ENCODE measurements around the gene BRMS1.
"Not testable (repeated sequence)": the region's sequence is repeated elsewhere in the genome, so short reads cannot be mapped to it uniquely, and the experiment has no call there.

The BRMS1 gene

DNA sequence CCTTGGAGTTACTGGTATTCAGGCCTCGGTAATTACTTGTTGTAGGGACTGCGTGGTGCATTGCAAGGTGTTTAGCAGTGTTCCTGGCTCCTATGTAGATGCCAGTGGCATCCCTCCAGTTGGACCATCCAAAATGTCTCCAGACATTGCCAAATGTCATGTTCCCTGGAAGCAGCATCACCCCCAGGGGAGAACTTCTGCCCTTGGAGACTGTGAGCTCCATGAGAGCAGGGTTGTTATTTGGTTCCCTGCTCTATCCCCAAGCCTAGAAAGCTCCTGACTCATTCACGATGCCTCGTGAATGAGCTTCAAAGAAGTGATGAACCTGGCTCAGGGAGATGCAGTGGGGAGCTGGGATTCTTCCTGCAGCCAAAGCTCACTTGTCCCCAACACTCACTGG is 23.3 kb downstream of the BRMS1 start:
- no peak for DNase-seq

DNA sequence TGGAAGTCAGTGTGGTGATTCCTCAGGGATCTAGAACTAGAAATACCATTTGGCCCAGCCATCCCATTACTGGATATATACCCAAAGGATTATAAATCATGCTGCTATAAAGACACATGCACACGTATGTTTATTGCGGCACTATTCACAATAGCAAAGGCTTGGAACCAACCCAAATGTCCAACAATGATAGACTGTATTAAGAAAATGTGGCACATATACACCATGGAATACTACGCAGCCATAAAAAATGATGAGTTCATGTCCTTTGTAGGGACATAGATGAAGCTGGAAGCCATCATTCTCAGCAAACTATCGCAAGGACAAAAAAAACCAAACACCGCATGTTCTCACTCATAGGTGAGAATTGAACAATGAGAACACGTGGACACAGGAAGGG is 24.2 kb downstream of the BRMS1 start:
- not testable (repeated sequence) for DNase-seq

DNA sequence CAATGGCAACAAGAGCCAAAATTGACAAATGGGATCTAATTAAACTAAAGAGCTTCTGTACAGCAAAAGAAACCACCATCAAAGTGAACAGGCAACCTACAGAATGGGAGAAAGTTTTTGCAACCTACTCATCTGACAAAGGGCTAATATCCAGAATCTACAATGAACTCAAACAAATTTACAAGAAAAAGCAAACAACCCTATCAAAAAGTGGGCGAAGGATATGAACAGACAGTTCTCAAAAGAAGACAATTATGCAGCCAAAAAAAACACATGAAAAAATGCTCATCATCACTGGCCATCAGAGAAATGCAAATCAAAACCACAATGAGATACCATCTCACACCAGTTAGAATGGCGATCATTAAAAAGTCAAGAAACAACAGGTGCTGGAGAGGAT is 24.6 kb downstream of the BRMS1 start:
- not testable (repeated sequence) for DNase-seq

DNA sequence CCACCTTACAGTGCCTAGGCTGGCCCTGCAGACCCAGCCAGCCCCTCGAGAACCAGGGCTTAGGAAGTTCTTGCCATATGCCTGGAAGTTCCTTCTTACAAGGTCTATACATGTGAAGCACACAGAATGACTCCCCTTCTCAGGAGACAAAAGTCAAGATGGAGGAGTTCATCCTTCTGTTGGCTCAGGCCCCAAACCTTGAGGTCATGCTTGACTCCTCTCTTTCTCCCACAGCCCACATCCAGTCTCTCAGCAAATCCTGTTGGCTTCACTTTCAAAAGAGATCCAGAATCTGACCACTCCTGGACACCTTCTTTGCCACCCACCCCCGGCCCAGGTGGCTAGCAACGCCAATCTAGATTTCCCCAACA is 26.3 kb downstream of the BRMS1 start:
- no peak for DNase-seq

DNA sequence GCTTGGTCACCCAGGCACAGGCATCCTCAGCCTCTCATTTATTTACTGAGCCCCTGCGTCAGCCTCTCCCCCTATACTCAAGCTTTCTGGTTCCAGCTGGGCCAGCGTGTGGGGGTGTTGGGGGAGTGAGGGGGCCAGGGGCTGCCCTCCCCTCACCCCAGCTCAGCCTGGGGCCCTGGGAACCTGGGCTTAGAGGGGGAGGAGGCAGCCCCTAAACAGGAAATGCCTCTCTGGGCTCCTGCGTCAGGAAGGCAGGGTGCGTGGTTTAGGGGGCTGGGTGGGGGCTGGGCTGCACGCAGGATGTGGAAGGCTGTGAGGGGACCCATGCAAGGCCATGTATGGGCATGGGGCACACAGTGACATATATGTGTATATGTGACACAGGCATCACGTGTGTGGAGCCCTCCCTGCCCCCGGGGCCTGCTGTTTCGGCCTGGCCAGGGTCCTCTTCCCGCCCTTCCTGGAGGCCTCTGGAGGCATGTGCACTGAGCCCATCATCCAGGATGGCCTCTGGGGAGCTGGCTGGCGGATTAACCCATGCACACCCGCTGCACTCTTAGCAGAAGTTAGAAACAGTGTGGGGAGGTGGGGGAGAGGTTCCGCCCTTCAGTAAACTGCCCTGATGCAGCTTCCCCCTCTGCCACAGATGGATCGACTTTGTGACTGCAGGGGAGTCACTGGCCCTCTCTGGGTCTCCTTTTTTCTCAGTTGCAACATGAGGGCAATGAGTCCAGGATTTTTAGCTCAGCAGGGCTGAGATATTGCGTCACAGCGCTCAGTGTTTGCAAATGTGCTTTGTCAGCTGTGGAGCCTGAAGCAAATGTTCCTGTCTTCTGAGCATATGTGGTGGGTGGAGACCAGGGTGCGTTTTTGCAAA is 26.9 kb downstream of the BRMS1 start:
- DNase-seq: peak; percentile 74

DNA sequence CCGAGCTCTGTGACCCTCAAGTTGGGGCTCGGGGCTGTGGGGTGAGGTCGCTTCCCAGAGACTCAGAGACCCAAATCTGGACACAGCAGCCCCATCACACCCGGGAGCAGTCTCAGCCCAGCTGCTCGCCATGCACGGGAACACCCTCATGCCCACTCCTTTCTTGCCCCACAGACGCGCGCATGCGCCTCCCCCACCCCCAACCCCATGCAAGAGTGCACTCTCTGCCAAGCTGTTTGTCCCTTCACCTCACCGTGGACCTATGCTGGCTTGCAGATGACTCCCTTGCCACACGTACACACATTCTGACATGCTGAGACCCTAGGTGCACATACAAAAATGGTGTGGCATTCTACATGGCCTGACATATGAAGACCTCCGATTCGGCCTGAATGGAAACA is 27.6 kb downstream of the BRMS1 start:
- peak; percentile 41 for DNase-seq

DNA sequence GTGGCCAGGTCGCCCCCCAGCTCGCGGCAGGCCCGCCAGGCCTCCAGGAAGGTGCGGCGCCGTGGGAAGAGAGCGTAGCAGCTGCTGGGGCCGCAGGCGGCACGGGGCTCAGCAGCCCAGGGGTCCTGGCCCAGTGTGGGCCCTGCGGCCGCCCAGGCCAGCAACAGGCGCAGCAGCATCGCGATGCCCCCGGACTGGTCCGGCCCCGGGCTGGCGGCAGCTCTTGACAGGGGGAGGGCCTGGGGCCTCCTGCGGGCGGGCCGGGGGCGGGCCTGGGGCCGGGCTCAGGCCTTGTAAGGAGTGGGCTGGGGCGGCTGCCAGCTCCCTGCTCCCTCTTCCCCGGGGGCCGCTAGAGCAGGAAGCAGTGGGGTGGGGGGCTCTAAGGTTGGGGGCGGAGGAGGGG is 28.1 kb downstream of the BRMS1 start, which contains the start of gene CD248:
CD248 (minus strand) TSS at position 196 of the 403 bp plus-strand sequence; CDS start at position 179, 17 bp downstream.
- DNase-seq: no peak

DNA sequence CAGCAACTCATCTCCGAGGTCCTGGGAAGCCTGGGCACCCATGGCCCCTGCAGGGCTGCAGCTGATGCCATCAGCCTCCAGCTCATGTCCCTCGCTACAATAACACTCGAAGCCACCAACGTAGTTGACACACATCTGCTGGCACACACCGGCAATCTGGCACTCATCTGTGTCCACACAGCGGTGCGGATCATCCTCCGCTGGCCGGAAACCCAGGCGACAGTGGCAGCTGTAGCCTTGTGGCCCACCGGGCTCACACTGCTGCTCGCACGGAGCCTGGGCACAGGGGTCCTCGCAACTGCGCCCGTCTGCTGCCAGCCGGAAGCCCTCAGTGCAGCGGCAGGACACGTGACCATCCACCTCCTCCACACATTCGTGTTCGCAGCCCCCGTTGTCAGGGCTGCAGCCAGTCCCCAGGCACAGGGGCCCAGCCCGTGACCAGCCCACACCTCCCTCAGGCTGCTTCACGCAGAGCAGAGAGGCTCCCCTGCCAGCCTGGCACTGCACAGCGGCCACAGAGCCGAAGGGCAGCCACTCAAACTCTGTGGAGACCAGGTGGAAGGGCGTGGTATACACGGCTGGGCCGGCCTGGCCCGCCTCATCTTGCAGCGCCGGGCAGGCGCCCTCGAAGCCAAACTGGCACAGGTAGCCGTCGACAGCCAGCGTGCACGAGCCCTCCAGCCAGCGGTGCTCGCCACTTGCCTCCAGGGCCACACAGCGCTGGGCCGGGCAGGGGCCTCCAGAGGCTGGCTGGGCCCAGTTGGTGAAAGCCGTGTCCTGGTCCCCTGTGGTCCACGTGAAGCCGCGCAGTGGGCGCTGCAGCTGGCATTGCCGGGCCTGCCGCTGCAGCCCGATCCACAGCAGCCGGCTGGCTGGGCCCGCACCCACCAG is 28.7 kb downstream of the BRMS1 start:
- DNase-seq: no peak

DNA sequence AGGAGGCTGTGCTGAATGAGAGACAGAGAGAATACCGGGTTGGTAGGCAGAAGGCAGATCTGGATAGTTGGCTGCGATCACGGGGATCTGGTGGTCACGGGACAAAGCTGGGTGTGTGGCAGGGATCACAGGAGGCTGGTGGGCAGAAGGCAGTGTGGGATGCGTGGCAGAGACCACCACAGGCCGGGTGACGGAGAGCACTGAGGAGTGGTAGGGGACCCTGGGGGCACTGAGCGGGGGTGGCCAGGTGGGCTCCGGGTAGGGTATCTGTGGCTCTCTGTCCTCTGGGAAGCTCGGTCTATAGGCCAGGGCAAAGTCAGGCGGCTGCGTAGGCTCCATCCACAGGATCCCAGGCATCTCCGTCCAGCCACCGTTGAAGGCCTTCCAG is 29.4 kb downstream of the BRMS1 start:
- DNase-seq: no peak

DNA sequence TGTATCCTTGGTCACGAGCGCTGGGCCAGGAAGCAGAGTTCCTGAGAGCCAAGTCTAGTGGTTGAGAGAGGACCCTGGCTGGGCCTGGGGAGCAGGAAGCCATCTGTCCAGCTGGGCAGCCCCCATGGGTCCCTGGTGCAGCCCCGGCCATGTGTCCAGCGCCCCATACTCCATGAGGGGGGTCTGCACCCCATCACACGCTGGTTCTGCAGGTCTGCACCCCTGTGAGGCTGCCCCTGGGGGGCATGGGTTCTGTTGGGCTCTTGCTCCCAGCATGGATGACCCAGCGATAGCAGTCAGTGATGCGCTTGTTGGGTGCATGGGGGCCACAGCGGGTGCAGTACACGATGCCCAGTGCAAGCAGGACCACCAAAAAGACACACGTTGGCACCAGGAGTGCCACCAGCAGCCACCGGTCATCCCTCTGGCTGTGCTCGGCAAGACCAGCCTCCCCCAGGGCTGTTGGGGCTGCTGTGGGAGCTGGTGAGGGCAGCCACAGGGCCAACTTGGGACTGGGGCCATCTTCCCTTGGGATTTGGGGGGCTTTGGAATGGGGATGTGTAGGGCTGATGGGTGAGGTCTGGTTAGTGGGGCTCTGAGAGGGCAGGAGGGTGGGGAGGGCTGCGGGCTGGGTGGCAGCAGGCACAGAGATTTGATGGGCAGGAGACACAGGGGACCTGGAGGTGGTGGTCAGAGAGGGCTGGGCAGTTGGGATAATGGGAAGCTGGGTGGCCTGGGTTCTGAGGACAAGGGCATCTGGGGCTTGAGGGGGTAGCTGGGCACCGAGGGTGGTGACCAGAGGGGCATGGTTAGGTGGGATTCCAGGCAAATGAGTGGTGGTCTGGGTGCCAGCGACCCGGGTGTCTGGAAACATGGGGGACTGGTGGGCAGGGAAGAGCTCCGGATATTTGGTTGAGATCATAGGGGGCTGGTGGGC is 30.1 kb downstream of the BRMS1 start:
- no peak for DNase-seq

DNA sequence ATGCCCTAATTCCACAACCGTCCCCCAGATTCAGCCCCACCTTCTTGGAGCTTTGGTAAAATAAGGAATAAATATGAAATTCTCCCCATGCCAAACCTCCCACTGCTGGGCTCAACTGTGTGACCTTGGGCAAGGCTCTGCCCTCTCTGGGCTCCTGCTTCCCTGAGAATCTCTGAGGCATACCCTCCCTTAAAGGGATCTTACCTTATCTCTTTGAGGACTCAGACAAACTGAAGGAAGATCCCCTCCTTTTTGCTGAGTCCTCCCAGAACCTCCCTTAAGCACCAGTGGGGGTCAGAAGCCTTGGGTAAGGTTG is 30.8 kb downstream of the BRMS1 start:
- DNase-seq: no peak

DNA sequence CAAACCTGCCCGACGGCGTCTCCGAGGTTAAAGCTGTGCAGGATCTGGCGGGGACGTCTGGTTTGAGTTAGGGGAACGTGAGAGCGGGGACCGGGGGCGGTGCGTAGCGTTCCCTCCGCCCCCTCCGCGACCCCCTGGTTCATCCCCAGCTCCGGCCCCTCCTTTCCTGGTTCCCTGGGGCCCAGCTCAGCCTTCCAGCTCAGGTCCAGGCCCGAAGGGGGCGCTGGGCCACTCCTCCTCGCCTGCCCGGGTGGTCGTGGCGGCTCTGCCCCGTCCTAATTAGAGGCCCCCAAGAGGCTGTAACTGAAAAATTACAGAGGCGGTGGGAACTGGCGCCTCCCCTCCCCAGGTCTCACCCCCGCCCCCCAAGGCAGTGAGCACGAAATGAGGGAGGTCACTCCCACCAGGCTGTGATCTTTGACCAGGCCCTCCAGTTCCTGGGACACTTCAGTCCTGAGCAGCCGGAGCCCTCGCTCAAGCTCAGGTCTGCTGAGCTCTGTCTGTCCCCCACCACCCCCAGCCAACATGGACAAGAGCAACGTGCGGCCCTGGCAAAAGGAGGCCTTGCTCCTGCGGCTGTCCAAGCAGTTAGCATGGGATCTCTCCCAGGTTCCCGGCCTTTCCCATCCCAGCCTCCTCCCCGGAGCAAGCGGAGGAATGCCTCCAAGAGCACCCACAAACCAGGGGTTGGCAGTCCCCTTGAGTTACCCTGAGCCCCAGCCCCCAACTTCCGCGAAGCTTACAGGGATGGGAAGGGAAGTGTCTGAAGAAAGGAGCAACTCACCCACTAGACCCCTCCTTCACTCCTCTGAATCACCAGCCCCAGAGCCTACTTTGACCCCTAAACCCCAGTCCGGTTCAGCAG is 31.4 kb downstream of the BRMS1 start:
- DNase-seq: no peak

DNA sequence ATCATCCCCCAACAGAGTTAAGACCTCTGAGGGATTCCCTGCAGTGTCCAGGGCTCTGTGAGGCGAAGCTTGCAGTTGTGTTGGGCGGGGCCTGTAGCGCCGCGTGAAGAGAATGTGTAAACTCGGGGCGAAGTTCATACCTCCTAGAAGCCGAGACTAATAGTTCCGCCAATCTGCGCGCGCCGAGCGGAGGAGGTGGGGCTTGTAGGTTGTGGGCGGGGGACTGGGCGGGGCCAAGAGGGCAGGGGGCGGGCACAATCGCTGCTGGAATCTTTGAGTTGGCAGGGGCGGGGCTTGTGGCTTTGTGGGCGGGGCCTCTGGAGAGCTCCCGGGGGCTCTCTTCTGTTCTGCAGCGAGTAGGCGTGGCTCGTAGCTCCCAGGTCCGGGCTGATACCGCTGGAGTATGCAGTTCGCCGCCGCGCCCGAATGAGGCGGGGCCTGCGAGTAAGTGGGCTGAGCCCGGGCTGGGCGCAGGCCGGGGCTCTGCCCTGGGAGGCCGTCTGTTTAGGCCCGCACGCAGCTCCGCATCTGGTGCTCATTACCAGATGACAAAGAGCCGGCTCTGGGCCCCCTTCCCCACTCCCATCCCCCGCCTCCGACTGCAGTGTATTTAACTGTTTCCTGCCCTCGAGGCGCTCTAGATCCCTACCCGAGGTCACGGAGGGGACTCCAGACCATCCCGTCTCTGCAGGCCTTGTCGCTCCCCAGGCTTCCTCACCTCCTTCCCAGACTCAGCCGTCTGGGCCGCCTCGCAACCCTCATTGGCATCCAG is 32.2 kb downstream of the BRMS1 start:
- peak; percentile 98 for DNase-seq

DNA sequence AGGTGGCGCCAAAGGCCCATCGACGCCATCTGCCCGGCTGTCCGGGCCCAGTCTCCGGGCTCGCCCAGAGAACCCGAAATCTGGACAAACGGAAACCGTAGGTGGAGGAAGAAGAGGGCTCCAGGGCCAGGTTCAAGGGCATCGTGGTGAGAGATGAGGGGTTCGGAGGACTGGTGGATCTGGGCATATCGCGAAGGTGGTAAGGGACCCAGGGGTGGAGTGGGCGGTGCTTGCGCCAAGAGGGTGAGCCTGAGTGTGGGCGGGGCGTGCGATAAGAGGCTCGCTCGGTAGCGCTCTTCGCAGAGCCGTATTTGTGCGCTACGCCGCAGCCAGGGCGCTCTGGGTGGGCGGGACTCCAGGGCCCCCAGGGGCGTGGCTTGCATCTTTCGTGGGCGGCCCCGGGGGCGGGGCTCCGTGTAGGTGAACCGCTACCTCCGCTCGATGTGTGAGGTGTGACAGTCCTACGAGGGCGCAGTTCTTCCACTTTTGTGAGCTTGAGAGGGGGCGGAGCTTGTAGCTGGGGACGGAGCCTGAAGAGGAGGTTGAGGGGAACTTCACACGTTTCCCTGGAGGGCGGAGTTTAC is 32.8 kb downstream of the BRMS1 start:
- DNase-seq: peak; percentile 99

DNA sequence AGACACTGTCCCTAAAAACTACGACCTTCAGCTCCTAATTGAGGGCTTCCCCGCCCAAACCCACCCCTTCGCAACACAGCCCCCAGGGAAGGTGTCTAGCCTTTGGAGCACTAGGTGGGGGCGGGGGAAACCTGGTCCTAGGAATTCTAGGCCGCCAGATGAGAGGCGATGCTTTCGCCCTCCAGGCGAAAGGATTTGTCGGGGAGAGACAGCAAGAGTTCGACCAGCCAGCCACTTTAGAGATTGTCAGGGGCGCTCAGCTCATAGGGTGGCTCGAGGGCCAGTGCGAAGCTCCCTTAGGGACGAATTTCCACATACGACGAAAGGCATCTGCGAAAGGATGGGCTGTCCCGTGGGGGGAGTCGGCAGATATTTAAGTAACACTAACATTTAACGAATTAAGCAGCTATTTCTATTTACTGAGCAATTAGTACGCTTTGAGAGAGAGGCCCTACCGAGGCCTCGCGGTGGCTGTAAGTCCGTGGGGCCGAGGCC is 33.4 kb downstream of the BRMS1 start:
- DNase-seq: no peak

DNA sequence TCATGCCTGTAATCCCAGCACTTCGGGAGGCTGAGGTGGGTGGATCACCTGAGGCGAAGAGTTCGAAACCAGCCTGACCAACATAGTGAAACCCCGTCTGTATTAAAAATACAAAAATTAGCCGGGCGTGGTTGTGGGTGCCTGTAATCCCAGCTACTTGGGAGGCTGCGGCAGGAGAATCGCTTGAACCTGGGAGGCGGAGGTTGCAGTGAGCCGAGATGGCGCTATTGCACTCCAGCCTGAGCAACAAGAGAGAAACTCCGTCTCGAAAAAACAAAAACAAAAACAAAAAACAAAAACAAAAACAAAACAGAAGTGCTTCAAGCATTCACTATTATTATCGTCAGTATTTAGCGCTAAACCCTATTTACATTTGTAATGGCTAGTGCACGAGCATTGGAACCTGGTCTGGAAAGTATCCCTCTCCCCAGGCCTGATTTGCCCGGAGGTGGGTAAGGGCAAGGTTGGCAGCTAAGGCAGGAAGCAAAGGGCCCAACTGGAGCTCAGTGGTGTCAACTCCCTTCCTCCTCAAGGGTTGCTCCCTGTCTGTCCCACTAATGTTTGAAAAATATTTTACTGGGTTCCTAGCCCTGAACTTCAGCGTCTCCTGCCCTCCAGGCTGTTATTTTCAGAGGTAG is 34.0 kb downstream of the BRMS1 start:
- not testable (repeated sequence) for DNase-seq

DNA sequence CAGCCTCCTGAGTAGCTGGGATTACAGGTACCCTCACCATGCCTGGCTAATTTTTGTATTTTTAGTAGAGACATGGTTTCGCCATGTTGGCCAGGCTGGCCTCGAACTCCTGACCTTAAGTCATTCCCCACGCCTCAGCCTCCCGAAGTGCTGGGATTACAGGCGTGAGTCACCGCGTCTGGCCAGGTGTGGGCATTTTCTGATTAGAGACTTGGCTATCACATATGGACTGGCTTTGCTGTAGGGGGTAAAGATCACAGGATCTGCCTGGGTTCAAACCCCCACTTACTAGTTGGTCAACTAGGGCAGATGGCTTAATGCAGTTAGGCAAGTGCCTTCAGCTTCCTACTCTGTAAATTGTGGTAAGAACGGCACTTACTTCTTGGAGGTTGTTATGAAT is 34.6 kb downstream of the BRMS1 start:
- DNase-seq: no peak

DNA sequence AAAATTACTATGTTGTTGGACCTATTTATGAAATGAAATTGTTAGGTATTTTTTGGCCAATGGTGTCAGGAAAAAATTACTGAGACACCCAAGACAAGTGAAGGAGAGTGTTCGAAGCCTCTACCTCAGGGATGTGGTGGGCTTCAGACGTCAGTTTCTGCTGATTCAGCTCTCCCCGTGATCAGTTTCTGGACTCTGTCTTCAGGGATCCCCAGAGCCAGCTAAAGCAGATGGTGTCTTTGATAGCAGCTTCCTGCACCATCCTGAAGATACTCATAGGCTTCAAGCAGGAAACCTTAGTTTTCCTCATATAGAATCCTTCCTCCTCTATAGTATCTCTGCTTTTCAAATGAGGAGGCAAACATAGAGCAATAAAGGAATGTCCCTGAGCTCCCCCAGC is 35.4 kb downstream of the BRMS1 start:
- no peak for DNase-seq

DNA sequence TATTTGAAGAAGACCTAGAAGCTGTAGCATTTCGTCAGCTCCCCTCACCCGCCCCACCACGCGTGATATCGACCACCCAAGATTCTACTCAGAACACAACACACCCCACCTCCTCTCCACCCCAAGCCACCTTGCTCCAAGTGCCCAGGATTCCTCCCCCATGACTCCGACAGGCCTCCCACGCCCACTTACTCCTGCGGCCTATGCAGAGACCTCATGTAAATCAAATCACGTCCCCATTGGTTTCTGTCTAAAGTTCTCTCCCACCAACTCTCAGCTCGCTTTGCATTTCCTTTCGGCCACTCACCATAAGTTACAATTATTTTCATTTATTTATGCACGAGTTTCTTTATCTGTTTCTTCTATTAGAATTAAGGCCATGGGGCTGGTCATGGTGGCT is 42.2 kb downstream of the BRMS1 start:
- DNase-seq: no peak

DNA sequence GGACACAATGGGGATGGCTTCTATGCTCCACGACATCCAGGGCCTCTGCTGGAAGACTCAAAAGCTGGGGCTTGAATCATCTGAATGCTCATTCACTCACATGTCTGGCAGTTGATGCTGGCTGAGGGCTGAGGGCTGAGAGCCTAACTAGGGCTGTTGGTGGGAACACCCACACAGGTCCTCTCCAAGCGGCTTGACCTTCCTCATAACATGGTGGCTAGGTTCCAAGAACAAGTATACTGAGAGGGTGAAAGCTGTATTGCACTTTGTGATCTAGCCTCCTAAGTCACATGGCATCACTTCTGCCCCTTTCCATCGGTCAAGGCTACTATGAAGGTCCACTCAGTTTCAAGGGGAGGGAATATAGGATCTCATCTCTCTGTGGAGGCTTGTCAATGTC is 45.7 kb downstream of the BRMS1 start:
- DNase-seq: no peak
